Fibroblast of lung (primary cell): ENCODE data around the gene FAM13A. TPM values are rescaled to one million over a fixed set of nuclear protein-coding genes. Genes with fewer than 3 reads are reported as not detected.
A peak's percentile ranks its signal among the peaks of the same experiment; 100 is the strongest.

Experiments used
- DNase-seq, 2 donors: peaks; one replicate each; pipeline versions ENCODE4 v3.0.0 to v3.0.0-alpha.2; 2010; ENCODE audit warnings: low read depth in 2 of 2
- H2AFZ ChIP-seq: 2 replicates; pipeline ENCODE4 v1.5.1; 2012; ENCODE audit warnings: low read length, control low read depth, inconsistent platforms
- H3K27ac ChIP-seq: 2 replicates; pipeline ENCODE4 v1.5.1; 2011; ENCODE audit warnings: low read length, control low read depth; ENCODE audit not compliant: insufficient read depth
- H3K27me3 ChIP-seq: 2 replicates; pipeline ENCODE4 v1.5.1; 2011; ENCODE audit warnings: mild to moderate bottlenecking, low read length; ENCODE audit not compliant: control insufficient read depth, insufficient read depth
- H3K36me3 ChIP-seq: 2 replicates; pipeline ENCODE4 v1.5.1; 2011; ENCODE audit warnings: low read length; ENCODE audit not compliant: control insufficient read depth, insufficient read depth
- H3K4me1 ChIP-seq: 2 replicates; pipeline ENCODE4 v1.5.1; 2011; ENCODE audit warnings: low read length; ENCODE audit not compliant: control insufficient read depth, insufficient read depth; ENCODE audit errors: extremely low read depth
- H3K4me2 ChIP-seq: 2 replicates; pipeline ENCODE4 v1.5.1; 2011; ENCODE audit warnings: low read length, control low read depth; ENCODE audit not compliant: insufficient read depth; ENCODE audit errors: extremely low read depth
- H3K4me3 ChIP-seq, 4 experiments: fragments of 200-600 bp in 1 of 4; sonication (generic) in 1 of 4; replicated peaks in 1 of 4; 2 replicates each; pipeline ENCODE4 v1.5.1; 2011 to 2016; ENCODE audit warnings: low read length in 4 of 4, low read depth in 3 of 4, mild to moderate bottlenecking in 3 of 4, control low read depth in 2 of 4, inconsistent platforms in 1 of 4, mixed read lengths in 1 of 4; ENCODE audit not compliant: insufficient read depth in 1 of 4; ENCODE audit errors: control extremely low read depth in 1 of 4
- H3K79me2 ChIP-seq: 2 replicates; pipeline ENCODE4 v1.5.1; 2012; ENCODE audit warnings: mild to moderate bottlenecking, low read length, inconsistent platforms; ENCODE audit not compliant: control insufficient read depth, insufficient read depth
- H3K9ac ChIP-seq: 2 replicates; pipeline ENCODE4 v1.5.1; 2011; ENCODE audit warnings: mild to moderate bottlenecking, low read length, control low read depth; ENCODE audit not compliant: insufficient read depth
- H3K9me3 ChIP-seq: 2 replicates; pipeline ENCODE4 v1.5.1; 2012; ENCODE audit warnings: low read depth, low read length; ENCODE audit not compliant: control insufficient read depth, insufficient read depth
- H4K20me1 ChIP-seq: 2 replicates; pipeline ENCODE4 v1.5.1; 2011; ENCODE audit warnings: low read length; ENCODE audit not compliant: control insufficient read depth, insufficient read depth; ENCODE audit errors: extremely low read depth
- EZH2 ChIP-seq: IDR thresholded peaks from 2 replicates; pipeline ENCODE4 v1.5.1; 2012; ENCODE audit warnings: low read length, control low read depth, mild to moderate bottlenecking; ENCODE audit errors: missing control alignments
- polyA plus RNA-seq, 2 donors: library from polyadenylated mRNA; depleted of rRNA in 1 of 2; stranded (reverse) in 1 of 2; unstranded in 1 of 2; fragments of >200 nt; gene quantifications; 2 replicates each; pipeline ENCODE4 v1.2.1, GENCODE V29; 2011 to 2012; ENCODE audit warnings: missing spikeins in 1 of 2
- total RNA-seq: library from RNA; depleted of rRNA; stranded (reverse); fragments of >200 nt; gene quantifications from 2 replicates; pipeline ENCODE4 v1.2.1, GENCODE V29; 2014
- TF ChIP-seq, protein P1 (sequence below), 2 donors: IDR thresholded peaks in 1 of 2; conservative IDR thresholded peaks in 1 of 2; 1 replicate in 1 of 2; 2 replicates in 1 of 2; pipeline ENCODE4 v1.5.1; 2011 to 2012; ENCODE audit warnings: low read length in 2 of 2, control low read depth in 1 of 2, inconsistent platforms in 1 of 2, low read depth in 1 of 2, mild to moderate bottlenecking in 1 of 2

The FAM13A gene
- total and polyA plus RNA-seq, 2 donors (not counting 1 experiment from before 2014, with no cell fraction given): 14.3 to 23.9 TPM

DNA sequence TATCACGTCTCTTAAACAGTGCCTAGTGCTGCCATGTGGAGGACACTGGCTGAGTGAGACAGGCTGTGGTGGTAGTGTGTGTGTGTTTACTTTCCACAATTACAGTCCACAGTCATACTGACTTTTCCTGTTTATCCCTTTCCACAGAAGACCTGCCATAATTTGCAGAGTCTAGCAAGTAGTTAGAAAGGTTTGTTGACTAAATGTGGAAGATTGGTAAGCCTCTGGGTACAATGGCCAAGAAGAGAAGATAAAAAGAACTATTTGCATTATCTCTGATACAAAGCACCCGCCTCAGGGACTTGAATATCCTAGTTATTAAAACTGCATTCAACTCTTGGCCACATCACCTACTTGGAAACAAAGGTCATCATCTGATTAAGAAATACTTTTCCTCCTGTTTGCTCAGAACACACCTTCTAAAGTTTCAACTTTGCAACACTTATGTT, 89.1 kb downstream of the FAM13A start:
- no peak overlapping the region for H3K9ac ChIP-seq
- TF ChIP-seq, protein P1, sequence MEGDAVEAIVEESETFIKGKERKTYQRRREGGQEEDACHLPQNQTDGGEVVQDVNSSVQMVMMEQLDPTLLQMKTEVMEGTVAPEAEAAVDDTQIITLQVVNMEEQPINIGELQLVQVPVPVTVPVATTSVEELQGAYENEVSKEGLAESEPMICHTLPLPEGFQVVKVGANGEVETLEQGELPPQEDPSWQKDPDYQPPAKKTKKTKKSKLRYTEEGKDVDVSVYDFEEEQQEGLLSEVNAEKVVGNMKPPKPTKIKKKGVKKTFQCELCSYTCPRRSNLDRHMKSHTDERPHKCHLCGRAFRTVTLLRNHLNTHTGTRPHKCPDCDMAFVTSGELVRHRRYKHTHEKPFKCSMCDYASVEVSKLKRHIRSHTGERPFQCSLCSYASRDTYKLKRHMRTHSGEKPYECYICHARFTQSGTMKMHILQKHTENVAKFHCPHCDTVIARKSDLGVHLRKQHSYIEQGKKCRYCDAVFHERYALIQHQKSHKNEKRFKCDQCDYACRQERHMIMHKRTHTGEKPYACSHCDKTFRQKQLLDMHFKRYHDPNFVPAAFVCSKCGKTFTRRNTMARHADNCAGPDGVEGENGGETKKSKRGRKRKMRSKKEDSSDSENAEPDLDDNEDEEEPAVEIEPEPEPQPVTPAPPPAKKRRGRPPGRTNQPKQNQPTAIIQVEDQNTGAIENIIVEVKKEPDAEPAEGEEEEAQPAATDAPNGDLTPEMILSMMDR (conservative IDR thresholded peaks at IDR 0.05 in 1 of 2, IDR thresholded peaks at IDR 0.05 in 1 of 2; ENCODE audit: low read depth in 1 of 2, low read length in 2 of 2): no peak
- TF ChIP-seq EZH2: no peak
- H3K36me3 ChIP-seq: no peaks in the 10 kb centered on the region
- no peaks in the 10 kb centered on the region for H3K27me3 ChIP-seq
- no peaks in the 10 kb centered on the region for H3K9me3 ChIP-seq
- H3K79me2 ChIP-seq: no peaks in the 10 kb centered on the region
- H4K20me1 ChIP-seq: no peaks in the 10 kb centered on the region
- no peaks in the 10 kb centered on the region for H3K4me1 ChIP-seq
- no peak overlapping the region for H3K4me3 ChIP-seq
- H3K4me2 ChIP-seq: no peak overlapping the region
- DNase-seq: no peak
- no peak overlapping the region for H2AFZ ChIP-seq
- H3K27ac ChIP-seq: no peak overlapping the region

DNA sequence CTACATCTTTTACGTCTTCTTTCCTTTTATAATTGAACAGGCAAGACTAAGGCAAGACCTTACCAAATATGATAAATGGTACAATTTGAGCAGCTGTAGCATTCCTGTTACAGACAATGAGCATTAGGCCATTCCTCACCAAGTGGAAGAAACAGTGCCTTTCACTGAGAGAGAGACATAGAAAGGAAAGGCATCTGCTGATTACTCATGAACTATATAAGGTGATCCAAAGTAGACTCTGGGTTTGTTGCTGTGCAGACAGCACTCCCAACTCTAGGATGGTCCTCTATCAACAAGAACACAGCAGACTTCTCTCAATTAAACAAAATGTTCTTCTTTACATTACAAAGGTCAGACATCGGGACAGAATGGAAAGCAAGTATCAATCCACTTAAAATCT, 91.9 kb downstream of the FAM13A start:
- DNase-seq: peak in 1 of 2 donors; percentile 28
- Histone ChIP-seq H3K4me2 (no peak overlapping the region), H4K20me1 (no peaks in the 10 kb centered on the region), H3K9me3 (no peaks in the 10 kb centered on the region), H3K27me3 (no peaks in the 10 kb centered on the region), H3K27ac (no peak overlapping the region), H3K4me3 (no peak overlapping the region), H3K36me3 (no peaks in the 10 kb centered on the region), H3K79me2 (no peaks in the 10 kb centered on the region), H2AFZ (no peak overlapping the region), H3K4me1 (no peaks in the 10 kb centered on the region), H3K9ac (no peak overlapping the region)
- TF ChIP-seq, protein P1 (conservative IDR thresholded peaks at IDR 0.05 in 1 of 2, IDR thresholded peaks at IDR 0.05 in 1 of 2; ENCODE audit: low read depth in 1 of 2, low read length in 2 of 2): no peak
- TF ChIP-seq EZH2: no peak

- no peaks in the 10 kb centered on the region for H3K27me3 ChIP-seq
- no peaks in the 10 kb centered on the region for H3K36me3 ChIP-seq
- H3K4me3 ChIP-seq: no peak overlapping the region
- H3K9ac ChIP-seq: no peak overlapping the region
- no peaks in the 10 kb centered on the region for H4K20me1 ChIP-seq
- peak; percentile 69 to 73 for DNase-seq
- no peaks in the 10 kb centered on the region for H3K79me2 ChIP-seq
- H3K4me1 ChIP-seq: no peaks in the 10 kb centered on the region
- H2AFZ ChIP-seq: no peak overlapping the region
- no peak overlapping the region for H3K27ac ChIP-seq
- H3K4me2 ChIP-seq: no peak overlapping the region
- TF ChIP-seq, protein P1 (conservative IDR thresholded peaks at IDR 0.05 in 1 of 2, IDR thresholded peaks at IDR 0.05 in 1 of 2; ENCODE audit: low read depth in 1 of 2, low read length in 2 of 2): no peak
- no peak for TF ChIP-seq EZH2
- H3K9me3 ChIP-seq: no peaks in the 10 kb centered on the region
Observed at GRCh38 chr4:88964450-88964849, 92.5 kb downstream of the FAM13A start.
